Activated T-helper 1 cell treated with anti-CD3 and anti-CD28 coated beads, Interleukin-12 subunit alpha, Interleukin-12 subunit beta, Interleukin-2, Interleukin-4 antibody, amounts not matched to agents 30 ng/mL and 10 ng/mL and 1 ng/mL, durations not matched to agents 14 hours and 24 hours and 36 hours (primary cell): ENCODE data around the gene SLC37A1. TPM values are rescaled to one million over a fixed set of nuclear protein-coding genes. Genes with fewer than 3 reads are reported as not detected.

ENCODE experiments used
- DNase-seq: peaks from one replicate; pipeline ENCODE4 v3.0.0; 2021; ENCODE audit warnings: low spot score
- H3K27ac Mint-ChIP-seq: one replicate; pipeline ENCODE4 v1.8.0; 2021; ENCODE audit warnings: mild to moderate bottlenecking, mixed read lengths
- H3K27me3 Mint-ChIP-seq: one replicate; pipeline ENCODE4 v1.8.0; 2022; ENCODE audit warnings: mild to moderate bottlenecking, moderate library complexity, mixed read lengths; ENCODE audit not compliant: insufficient read depth
- H3K36me3 Mint-ChIP-seq: one replicate; pipeline ENCODE4 v1.8.0; 2021; ENCODE audit warnings: low read depth, mixed read lengths
- H3K4me1 Mint-ChIP-seq: one replicate; pipeline ENCODE4 v1.8.0; 2021; ENCODE audit warnings: low read depth, mixed read lengths
- H3K4me3 Mint-ChIP-seq: one replicate; pipeline ENCODE4 v1.8.0; 2021; ENCODE audit warnings: mild to moderate bottlenecking, moderate library complexity, mixed read lengths
- H3K9me3 Mint-ChIP-seq: one replicate; pipeline ENCODE4 v1.8.0; 2021; ENCODE audit warnings: mixed read lengths
- intact Hi-C: fragments of 100-400 bp; cut with micrococcal nuclease; formaldehyde crosslinking; loops from one replicate; pipeline ENCODE4 v1.15.1; 2024
- total RNA-seq: library from RNA; stranded (reverse); gene quantifications from 2 replicates; pipeline ENCODE4 v1.2.3, GENCODE V29; 2022

SLC37A1 gene
- total RNA-seq, 1 donor from 2014 or later, result 25.0 TPM

- intact Hi-C loops, result no loop called here
- DNase-seq, result no peak
- no peak overlapping the region for H3K27ac Mint-ChIP-seq
- no peak overlapping the region for H3K4me3 Mint-ChIP-seq
- no peaks in the 10 kb centered on the region for H3K27me3 Mint-ChIP-seq
- no peaks in the 10 kb centered on the region for H3K4me1 Mint-ChIP-seq
- H3K9me3 Mint-ChIP-seq, result peaks cover 16% of the 10 kb centered on the region
- H3K36me3 Mint-ChIP-seq, result peaks cover 27% of the 10 kb centered on the region
Observed at GRCh38 chr21:42576639-42577038, 63.0 kb downstream of the SLC37A1 start.

- Mint-ChIP-seq H3K4me3 (no peak overlapping the region), H3K27ac (no peak overlapping the region), H3K27me3 (no peaks in the 10 kb centered on the region), H3K9me3 (peaks cover 16% of the 10 kb centered on the region), H3K4me1 (no peaks in the 10 kb centered on the region), H3K36me3 (peaks cover 25% of the 10 kb centered on the region)
- intact Hi-C loops, result no loop called here
- no peak for DNase-seq
Observed at GRCh38 chr21:42578034-42578433, 64.4 kb downstream of the SLC37A1 start.

GRCh38 chr21:42578761-42579415, 65.2 kb downstream of the SLC37A1 start:
- intact Hi-C loops, result no loop called here
- Mint-ChIP-seq H3K27ac (no peak overlapping the region), H3K4me1 (no peaks in the 10 kb centered on the region), H3K27me3 (no peaks in the 10 kb centered on the region), H3K36me3 (peaks cover 24% of the 10 kb centered on the region), H3K9me3 (peaks cover 16% of the 10 kb centered on the region), H3K4me3 (no peak overlapping the region)
- DNase-seq, result no peak

GRCh38 chr21:42579456-42580075, 65.9 kb downstream of the SLC37A1 start:
- no peaks in the 10 kb centered on the region for H3K27me3 Mint-ChIP-seq
- peaks cover 16% of the 10 kb centered on the region for H3K9me3 Mint-ChIP-seq
- no peaks in the 10 kb centered on the region for H3K4me1 Mint-ChIP-seq
- no peak for DNase-seq
- H3K4me3 Mint-ChIP-seq, result no peak overlapping the region
- peaks cover 23% of the 10 kb centered on the region for H3K36me3 Mint-ChIP-seq
- no peak overlapping the region for H3K27ac Mint-ChIP-seq
- intact Hi-C loops, result no loop called here

- DNase-seq, result no peak
- Mint-ChIP-seq H3K27me3 (no peaks in the 10 kb centered on the region), H3K4me3 (no peak overlapping the region), H3K4me1 (no peaks in the 10 kb centered on the region), H3K27ac (no peak overlapping the region), H3K36me3 (peaks cover 23% of the 10 kb centered on the region), H3K9me3 (peaks cover 16% of the 10 kb centered on the region)
- intact Hi-C loops, result no loop called here
Observed at GRCh38 chr21:42580076-42580792, 66.6 kb downstream of the SLC37A1 start.

- H3K9me3 Mint-ChIP-seq, result peaks cover 11% of the 10 kb centered on the region
- no peaks in the 10 kb centered on the region for H3K27me3 Mint-ChIP-seq
- peaks cover 20% of the 10 kb centered on the region for H3K36me3 Mint-ChIP-seq
- H3K4me3 Mint-ChIP-seq, result no peak overlapping the region
- intact Hi-C loops, result no loop called here
- DNase-seq, result no peak
- H3K27ac Mint-ChIP-seq, result no peak overlapping the region
- H3K4me1 Mint-ChIP-seq, result no peaks in the 10 kb centered on the region
Observed at GRCh38 chr21:42580793-42581321, 67.2 kb downstream of the SLC37A1 start.

- Mint-ChIP-seq H3K36me3 (peaks cover 16% of the 10 kb centered on the region), H3K27me3 (no peaks in the 10 kb centered on the region), H3K27ac (no peak overlapping the region), H3K9me3 (peaks cover 5% of the 10 kb centered on the region), H3K4me3 (no peak overlapping the region), H3K4me1 (no peaks in the 10 kb centered on the region)
- intact Hi-C loops, result no loop called here
- no peak for DNase-seq
Observed at GRCh38 chr21:42581336-42581992, 67.8 kb downstream of the SLC37A1 start.

- Mint-ChIP-seq H3K27ac (no peak overlapping the region), H3K36me3 (peaks cover 10% of the 10 kb centered on the region), H3K4me1 (no peaks in the 10 kb centered on the region), H3K9me3 (no peaks in the 10 kb centered on the region), H3K27me3 (no peaks in the 10 kb centered on the region), H3K4me3 (no peak overlapping the region)
- intact Hi-C loops, result no loop called here
- no peak for DNase-seq
Observed at GRCh38 chr21:42581993-42582786, 68.5 kb downstream of the SLC37A1 start.

- H3K36me3 Mint-ChIP-seq, result peaks cover 7% of the 10 kb centered on the region
- intact Hi-C loops, result no loop called here
- H3K9me3 Mint-ChIP-seq, result no peaks in the 10 kb centered on the region
- H3K27me3 Mint-ChIP-seq, result no peaks in the 10 kb centered on the region
- no peaks in the 10 kb centered on the region for H3K4me1 Mint-ChIP-seq
- no peak overlapping the region for H3K4me3 Mint-ChIP-seq
- DNase-seq, result no peak
- no peak overlapping the region for H3K27ac Mint-ChIP-seq
Observed at GRCh38 chr21:42582787-42583476, 69.3 kb downstream of the SLC37A1 start.

- no peaks in the 10 kb centered on the region for H3K27me3 Mint-ChIP-seq
- DNase-seq, result no peak
- peak overlapping the region; percentile 29 for H3K27ac Mint-ChIP-seq
- intact Hi-C loops, result no loop called here
- no peak overlapping the region for H3K4me3 Mint-ChIP-seq
- no peaks in the 10 kb centered on the region for H3K4me1 Mint-ChIP-seq
- peaks cover under 1% of the 10 kb centered on the region for H3K36me3 Mint-ChIP-seq
- no peaks in the 10 kb centered on the region for H3K9me3 Mint-ChIP-seq
Observed at GRCh38 chr21:42583477-42584295, 70.0 kb downstream of the SLC37A1 start.

GRCh38 chr21:42584296-42584641, 70.6 kb downstream of the SLC37A1 start:
- no peaks in the 10 kb centered on the region for H3K36me3 Mint-ChIP-seq
- DNase-seq, result no peak
- no peaks in the 10 kb centered on the region for H3K27me3 Mint-ChIP-seq
- H3K27ac Mint-ChIP-seq, result no peak overlapping the region
- no peak overlapping the region for H3K4me3 Mint-ChIP-seq
- no peaks in the 10 kb centered on the region for H3K4me1 Mint-ChIP-seq
- intact Hi-C loops, result no loop called here
- no peaks in the 10 kb centered on the region for H3K9me3 Mint-ChIP-seq
